GM12865 (cell line): ENCODE data around the gene ST8SIA1.
"Not testable (repeated sequence)": the region's sequence is repeated elsewhere in the genome, so short reads cannot be mapped to it uniquely, and the experiment has no call there.

Experiments
- DNase-seq: peaks from one replicate; pipeline ENCODE4 v3.0.0; 2010; ENCODE audit warnings: low read depth
- H3K4me3 ChIP-seq: 2 replicates; pipeline ENCODE4 v1.5.1; 2011; ENCODE audit warnings: mild to moderate bottlenecking, low read depth, low read length, control low read depth
- TF ChIP-seq, protein P1 (sequence below): IDR thresholded peaks from 2 replicates; pipeline ENCODE4 v1.5.1; 2011; ENCODE audit warnings: low read length, control low read depth, low read depth, inconsistent platforms; ENCODE audit not compliant: insufficient read depth; ENCODE audit errors: missing control alignments

ST8SIA1 gene

GRCh38 chr12:22163594-22163993 is 170.9 kb downstream of the ST8SIA1 start:
- DNase-seq: no peak
- TF ChIP-seq, protein P1, sequence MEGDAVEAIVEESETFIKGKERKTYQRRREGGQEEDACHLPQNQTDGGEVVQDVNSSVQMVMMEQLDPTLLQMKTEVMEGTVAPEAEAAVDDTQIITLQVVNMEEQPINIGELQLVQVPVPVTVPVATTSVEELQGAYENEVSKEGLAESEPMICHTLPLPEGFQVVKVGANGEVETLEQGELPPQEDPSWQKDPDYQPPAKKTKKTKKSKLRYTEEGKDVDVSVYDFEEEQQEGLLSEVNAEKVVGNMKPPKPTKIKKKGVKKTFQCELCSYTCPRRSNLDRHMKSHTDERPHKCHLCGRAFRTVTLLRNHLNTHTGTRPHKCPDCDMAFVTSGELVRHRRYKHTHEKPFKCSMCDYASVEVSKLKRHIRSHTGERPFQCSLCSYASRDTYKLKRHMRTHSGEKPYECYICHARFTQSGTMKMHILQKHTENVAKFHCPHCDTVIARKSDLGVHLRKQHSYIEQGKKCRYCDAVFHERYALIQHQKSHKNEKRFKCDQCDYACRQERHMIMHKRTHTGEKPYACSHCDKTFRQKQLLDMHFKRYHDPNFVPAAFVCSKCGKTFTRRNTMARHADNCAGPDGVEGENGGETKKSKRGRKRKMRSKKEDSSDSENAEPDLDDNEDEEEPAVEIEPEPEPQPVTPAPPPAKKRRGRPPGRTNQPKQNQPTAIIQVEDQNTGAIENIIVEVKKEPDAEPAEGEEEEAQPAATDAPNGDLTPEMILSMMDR: no peak
- no peak overlapping the region for H3K4me3 ChIP-seq

GRCh38 chr12:22160396-22161003 is 174.0 kb downstream of the ST8SIA1 start:
- no peak for DNase-seq
- no peak overlapping the region for H3K4me3 ChIP-seq
- TF ChIP-seq, protein P1: no peak

- DNase-seq, H3K4me3 ChIP-seq: not testable (repeated sequence)
These were observed 185.2 kb downstream of the ST8SIA1 start for GRCh38 chr12:22149286-22149685.

- not testable (repeated sequence) for H3K4me3 ChIP-seq
- DNase-seq: peak; percentile 31
These were observed 187.8 kb downstream of the ST8SIA1 start for GRCh38 chr12:22146686-22147085.
